HEK293 (cell line): Measurements from ENCODE around the gene GDPD3.
A peak's percentile ranks its signal among the peaks of the same experiment; 100 is the strongest.

Source experiments
- CTCF ChIA-PET: fragments of 350-600 bp; formaldehyde crosslinking; extraction: SDS; loops from one replicate; lab custom pipeline; 2021; ENCODE audit warnings: antibody characterized with exemption; lab: Yijun Ruan, JAX
- POLR2A ChIA-PET: fragments of 300-600 bp; formaldehyde crosslinking; extraction: SDS; loops from one replicate; lab custom pipeline; 2020; ENCODE audit warnings: antibody characterized with exemption, inconsistent platforms; lab: Yijun Ruan, JAX
- H3K27ac ChIP-seq: fragments of 200-500 bp; sonication (Bioruptor generic); 2 replicates; pipeline ENCODE4 v1.5.1; 2014; ENCODE audit warnings: low read depth, low read length, control low read depth, inconsistent platforms; ENCODE audit errors: extremely low read depth
- H3K36me3 ChIP-seq, 2 experiments: fragments of 200-500 bp in 1 of 2; sonication (Bioruptor generic) in 1 of 2; 1 replicate in 1 of 2; 2 replicates in 1 of 2; pipeline ENCODE4 v1.5.1; 2014 to 2017; ENCODE audit warnings: inconsistent platforms in 2 of 2, low read length in 2 of 2; ENCODE audit not compliant: control insufficient read depth in 2 of 2, insufficient read depth in 1 of 2
- H3K4me1 ChIP-seq: fragments of 200-500 bp; sonication (Bioruptor generic); 2 replicates; pipeline ENCODE4 v1.5.1; 2014; ENCODE audit warnings: mild to moderate bottlenecking, low read length, inconsistent platforms; ENCODE audit not compliant: control insufficient read depth, insufficient read depth
- H3K4me3 ChIP-seq: 2 replicates; pipeline ENCODE4 v1.5.1; 2011; ENCODE audit warnings: low read depth, mild to moderate bottlenecking, control low read depth, low read length, moderate library complexity
- H3K9me3 ChIP-seq: fragments of 200-500 bp; sonication (Bioruptor generic); 2 replicates; pipeline ENCODE4 v1.5.1; 2014; ENCODE audit warnings: low read depth, low read length, inconsistent platforms; ENCODE audit not compliant: control insufficient read depth, insufficient read depth
- BCL11A ChIP-seq: fragments of 450-650 bp; formaldehyde crosslinking; IDR thresholded peaks from 2 replicates; pipeline ENCODE4 v1.5.1; 2016; ENCODE audit warnings: low read depth, missing biosample characterization, missing genetic modification characterization
- EGR2 ChIP-seq: fragments of 450-650 bp; formaldehyde crosslinking; IDR thresholded peaks from 2 replicates; pipeline ENCODE4 v1.5.1; 2016; ENCODE audit warnings: low read depth, missing biosample characterization, missing genetic modification characterization
- HOXA7 ChIP-seq: sonication (generic); formaldehyde crosslinking; IDR thresholded peaks from 2 replicates; pipeline ENCODE4 v1.8.1; 2022; ENCODE audit warnings: missing genetic modification reagents, borderline replicate concordance
- HOXD13 ChIP-seq: sonication (generic); formaldehyde crosslinking; IDR thresholded peaks from 2 replicates; pipeline ENCODE4 v1.8.0; 2022; ENCODE audit warnings: missing genetic modification reagents, borderline replicate concordance
- OSR2 ChIP-seq: fragments of 450-650 bp; formaldehyde crosslinking; IDR thresholded peaks from 2 replicates; pipeline ENCODE4 v1.5.1; 2016; ENCODE audit warnings: missing biosample characterization, missing genetic modification characterization
- PRDM10 ChIP-seq: fragments of 450-650 bp; formaldehyde crosslinking; IDR thresholded peaks from 2 replicates; pipeline ENCODE4 v1.5.1; 2016; ENCODE audit warnings: missing biosample characterization, missing genetic modification characterization
- PRDM6 ChIP-seq: fragments of 450-650 bp; formaldehyde crosslinking; IDR thresholded peaks from 2 replicates; pipeline ENCODE4 v1.5.1; 2017; ENCODE audit warnings: missing biosample characterization, missing genetic modification characterization
- YY2 ChIP-seq: fragments of 450-650 bp; formaldehyde crosslinking; IDR thresholded peaks from 2 replicates; pipeline ENCODE4 v1.5.1; 2016; ENCODE audit warnings: missing biosample characterization, missing genetic modification characterization
- ZBTB17 ChIP-seq: fragments of 450-650 bp; formaldehyde crosslinking; IDR thresholded peaks from 2 replicates; pipeline ENCODE4 v1.5.1; 2016; ENCODE audit warnings: missing biosample characterization, missing genetic modification characterization
- ZNF112 ChIP-seq: fragments of 450-650 bp; formaldehyde crosslinking; IDR thresholded peaks from 2 replicates; pipeline ENCODE4 v1.5.0; 2017; ENCODE audit warnings: missing biosample characterization, missing genetic modification characterization
- ZNF146 ChIP-seq: fragments of 450-650 bp; formaldehyde crosslinking; IDR thresholded peaks from 2 replicates; pipeline ENCODE4 v1.5.1; 2016; ENCODE audit warnings: missing biosample characterization, missing genetic modification characterization
- ZNF37A ChIP-seq: fragments of 450-650 bp; IDR thresholded peaks from 2 replicates; pipeline ENCODE4 v1.5.1; 2018; ENCODE audit warnings: missing biosample characterization, missing genetic modification characterization
- ZNF423 ChIP-seq: fragments of 450-650 bp; formaldehyde crosslinking; IDR thresholded peaks from 2 replicates; pipeline ENCODE4 v1.5.1; 2016; ENCODE audit warnings: missing biosample characterization, missing genetic modification characterization
- ZNF426 ChIP-seq: fragments of 450-650 bp; formaldehyde crosslinking; IDR thresholded peaks from 2 replicates; pipeline ENCODE4 v1.5.1; 2017; ENCODE audit warnings: missing biosample characterization, missing genetic modification characterization, mild to moderate bottlenecking, inconsistent platforms, moderate library complexity
- ZNF623 ChIP-seq: fragments of 450-650 bp; formaldehyde crosslinking; IDR thresholded peaks from 2 replicates; pipeline ENCODE4 v1.5.1; 2016; ENCODE audit warnings: missing biosample characterization, missing genetic modification characterization
- ZNF768 ChIP-seq: fragments of 450-650 bp; formaldehyde crosslinking; IDR thresholded peaks from 2 replicates; pipeline ENCODE4 v1.5.1; 2018; ENCODE audit warnings: missing biosample characterization, mild to moderate bottlenecking, missing genetic modification characterization
- ZSCAN30 ChIP-seq: fragments of 450-650 bp; IDR thresholded peaks from 2 replicates; pipeline ENCODE4 v1.5.1; 2018; ENCODE audit warnings: missing biosample characterization, mild to moderate bottlenecking, missing genetic modification characterization, moderate library complexity
- TF ChIP-seq, protein P1 (sequence below): fragments of 450-650 bp; formaldehyde crosslinking; IDR thresholded peaks from 2 replicates; pipeline ENCODE4 v1.5.1; 2016; ENCODE audit warnings: missing biosample characterization, missing genetic modification characterization
- TF ChIP-seq, protein P2 (sequence below): fragments of 450-650 bp; formaldehyde crosslinking; IDR thresholded peaks from 2 replicates; pipeline ENCODE4 v1.5.1; 2016; ENCODE audit warnings: missing biosample characterization, missing genetic modification characterization
- TF ChIP-seq, protein P3 (sequence below): fragments of 450-650 bp; formaldehyde crosslinking; IDR thresholded peaks from 2 replicates; pipeline ENCODE4 v1.5.0; 2017; ENCODE audit warnings: missing biosample characterization, missing genetic modification characterization, borderline replicate concordance

The GDPD3 gene

GRCh38 chr16:30144917-30145316 is 31.6 kb upstream of the GDPD3 start:
- ChIA-PET POLR2A (interaction anchor here (0.6 kb wide), 1 partner anchor 9 kb away, joined by 5 read pairs; no protein-coding TSS in a partner anchor), CTCF (interaction anchor here (0.9 kb wide), 1 partner anchor 470 kb away, joined by 3 read pairs; no protein-coding TSS in a partner anchor)
- H3K9me3 ChIP-seq: no peaks in the 10 kb centered on the region
- H3K4me1 ChIP-seq: no peaks in the 10 kb centered on the region
- no peak overlapping the region for H3K27ac ChIP-seq
- no peaks in the 10 kb centered on the region for H3K36me3 ChIP-seq
- TF ChIP-seq ZNF623 (peak; percentile 20; the same call in 1 of the 2 replicates), ZNF146 (tag by site-specific recombination) (no peak)
- no peak overlapping the region for H3K4me3 ChIP-seq

DNA sequence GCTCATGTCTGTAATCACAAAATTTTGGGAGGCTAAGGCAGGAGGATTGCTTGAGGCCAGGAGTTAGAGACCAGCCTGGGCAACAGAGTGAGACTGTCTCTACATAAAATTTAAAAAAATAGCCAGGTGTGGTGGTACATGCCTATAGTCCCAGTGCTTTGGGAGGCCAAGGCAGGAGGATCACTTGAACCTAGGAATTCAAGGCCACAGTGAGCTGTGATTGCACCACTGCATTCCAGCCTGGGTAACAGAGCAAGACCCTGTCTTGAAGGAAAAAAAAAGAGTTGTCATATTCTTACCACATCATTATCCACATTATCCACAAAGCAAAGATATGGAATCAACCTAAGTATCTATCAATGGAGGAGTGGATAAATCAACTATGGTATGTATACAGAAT is 30.7 kb upstream of the GDPD3 start:
- no peaks in the 10 kb centered on the region for H3K9me3 ChIP-seq
- H3K27ac ChIP-seq: no peak overlapping the region
- H3K4me1 ChIP-seq: no peaks in the 10 kb centered on the region
- POLR2A ChIA-PET: no interaction called here
- TF ChIP-seq BCL11A (tag by site-specific recombination) (no peak), ZNF623 (no peak), OSR2 (no peak), ZNF423 (tag by site-specific recombination) (no peak), ZNF37A (tag by site-specific recombination) (no peak), HOXA7 (CRISPR knock-in tag) (no peak), HOXD13 (no peak), YY2 (tag by site-specific recombination) (no peak), ZNF768 (tag by site-specific recombination) (no peak)
- TF ChIP-seq, protein P1, sequence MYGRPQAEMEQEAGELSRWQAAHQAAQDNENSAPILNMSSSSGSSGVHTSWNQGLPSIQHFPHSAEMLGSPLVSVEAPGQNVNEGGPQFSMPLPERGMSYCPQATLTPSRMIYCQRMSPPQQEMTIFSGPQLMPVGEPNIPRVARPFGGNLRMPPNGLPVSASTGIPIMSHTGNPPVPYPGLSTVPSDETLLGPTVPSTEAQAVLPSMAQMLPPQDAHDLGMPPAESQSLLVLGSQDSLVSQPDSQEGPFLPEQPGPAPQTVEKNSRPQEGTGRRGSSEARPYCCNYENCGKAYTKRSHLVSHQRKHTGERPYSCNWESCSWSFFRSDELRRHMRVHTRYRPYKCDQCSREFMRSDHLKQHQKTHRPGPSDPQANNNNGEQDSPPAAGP (tag by site-specific recombination): no peak
- TF ChIP-seq, protein P2, sequence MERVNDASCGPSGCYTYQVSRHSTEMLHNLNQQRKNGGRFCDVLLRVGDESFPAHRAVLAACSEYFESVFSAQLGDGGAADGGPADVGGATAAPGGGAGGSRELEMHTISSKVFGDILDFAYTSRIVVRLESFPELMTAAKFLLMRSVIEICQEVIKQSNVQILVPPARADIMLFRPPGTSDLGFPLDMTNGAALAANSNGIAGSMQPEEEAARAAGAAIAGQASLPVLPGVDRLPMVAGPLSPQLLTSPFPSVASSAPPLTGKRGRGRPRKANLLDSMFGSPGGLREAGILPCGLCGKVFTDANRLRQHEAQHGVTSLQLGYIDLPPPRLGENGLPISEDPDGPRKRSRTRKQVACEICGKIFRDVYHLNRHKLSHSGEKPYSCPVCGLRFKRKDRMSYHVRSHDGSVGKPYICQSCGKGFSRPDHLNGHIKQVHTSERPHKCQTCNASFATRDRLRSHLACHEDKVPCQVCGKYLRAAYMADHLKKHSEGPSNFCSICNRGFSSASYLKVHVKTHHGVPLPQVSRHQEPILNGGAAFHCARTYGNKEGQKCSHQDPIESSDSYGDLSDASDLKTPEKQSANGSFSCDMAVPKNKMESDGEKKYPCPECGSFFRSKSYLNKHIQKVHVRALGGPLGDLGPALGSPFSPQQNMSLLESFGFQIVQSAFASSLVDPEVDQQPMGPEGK (tag by site-specific recombination): no peak
- no peaks in the 10 kb centered on the region for H3K36me3 ChIP-seq
- CTCF ChIA-PET: no interaction called here
- H3K4me3 ChIP-seq: no peak overlapping the region

GRCh38 chr16:30143347-30143702 is 30.0 kb upstream of the GDPD3 start:
- POLR2A ChIA-PET: interaction anchor here (0.7 kb wide), 1 partner anchor 266 kb away, joined by 3 read pairs; no protein-coding TSS in a partner anchor
- Histone ChIP-seq H3K9me3 (no peaks in the 10 kb centered on the region), H3K4me3 (no peak overlapping the region), H3K4me1 (no peaks in the 10 kb centered on the region), H3K27ac (no peak overlapping the region), H3K36me3 (no peaks in the 10 kb centered on the region)
- CTCF ChIA-PET: interaction anchor here (0.5 to 0.9 kb wide), 5 partner anchors 12 to 298 kb away, joined by 3 to 4 read pairs (median 3); no protein-coding TSS in a partner anchor
- TF ChIP-seq ZNF426 (tag by site-specific recombination): no peak
- no peak for TF ChIP-seq PRDM6
- no peak for TF ChIP-seq EGR2 (tag by site-specific recombination)
- TF ChIP-seq PRDM10 (tag by site-specific recombination): no peak
- no peak for TF ChIP-seq ZNF112 (tag by site-specific recombination)
- no peak for TF ChIP-seq ZBTB17
- no peak for TF ChIP-seq ZSCAN30 (tag by site-specific recombination)
- TF ChIP-seq, protein P3, sequence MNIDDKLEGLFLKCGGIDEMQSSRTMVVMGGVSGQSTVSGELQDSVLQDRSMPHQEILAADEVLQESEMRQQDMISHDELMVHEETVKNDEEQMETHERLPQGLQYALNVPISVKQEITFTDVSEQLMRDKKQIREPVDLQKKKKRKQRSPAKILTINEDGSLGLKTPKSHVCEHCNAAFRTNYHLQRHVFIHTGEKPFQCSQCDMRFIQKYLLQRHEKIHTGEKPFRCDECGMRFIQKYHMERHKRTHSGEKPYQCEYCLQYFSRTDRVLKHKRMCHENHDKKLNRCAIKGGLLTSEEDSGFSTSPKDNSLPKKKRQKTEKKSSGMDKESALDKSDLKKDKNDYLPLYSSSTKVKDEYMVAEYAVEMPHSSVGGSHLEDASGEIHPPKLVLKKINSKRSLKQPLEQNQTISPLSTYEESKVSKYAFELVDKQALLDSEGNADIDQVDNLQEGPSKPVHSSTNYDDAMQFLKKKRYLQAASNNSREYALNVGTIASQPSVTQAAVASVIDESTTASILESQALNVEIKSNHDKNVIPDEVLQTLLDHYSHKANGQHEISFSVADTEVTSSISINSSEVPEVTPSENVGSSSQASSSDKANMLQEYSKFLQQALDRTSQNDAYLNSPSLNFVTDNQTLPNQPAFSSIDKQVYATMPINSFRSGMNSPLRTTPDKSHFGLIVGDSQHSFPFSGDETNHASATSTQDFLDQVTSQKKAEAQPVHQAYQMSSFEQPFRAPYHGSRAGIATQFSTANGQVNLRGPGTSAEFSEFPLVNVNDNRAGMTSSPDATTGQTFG (tag by site-specific recombination): no peak
- TF ChIP-seq, protein P1 (tag by site-specific recombination): no peak
